ENCODE data around the gene RYR1.

GRCh38 chr19:38441657-38442348, 8.3 kb downstream of the RYR1 start:
- TF ChIP-seq CTCF (IDR thresholded peaks at IDR 0.05) (no peak), POLR2A (IDR thresholded peaks at IDR 0.05) (no peak)

All from body of pancreas (tissue), 4 donors.